Thoracic aorta (tissue), 2 donors: Measurements from ENCODE around the gene MCM5. TPM values are rescaled to one million over a fixed set of nuclear protein-coding genes. Genes with fewer than 3 reads are reported as not detected.

ENCODE experiments used
- ATAC-seq: fragments of 150-250 bp; one replicate; pipeline ENCODE4 v1.8.0; 2017; ENCODE audit warnings: low read depth; ENCODE audit not compliant: insufficient number of reproducible peaks, low FRiP score
- DNase-seq: peaks from one replicate; pipeline ENCODE4 v3.0.0-alpha.2; 2020; ENCODE audit warnings: low spot score
- H3K27ac ChIP-seq, 2 donors: fragments of 200-600 bp; sonication (generic); 1 replicate in 1 of 2; 2 replicates in 1 of 2; pipeline ENCODE4 v1.5.1; 2016; ENCODE audit warnings: mild to moderate bottlenecking in 2 of 2, moderate library complexity in 2 of 2
- H3K27me3 ChIP-seq: fragments of 200-600 bp; sonication (generic); replicated peaks from 2 replicates; pipeline ENCODE4 v1.6.0; 2016; ENCODE audit warnings: mild to moderate bottlenecking; ENCODE audit not compliant: insufficient read depth
- H3K36me3 ChIP-seq: fragments of 200-600 bp; sonication (generic); one replicate; pipeline ENCODE4 v1.5.1; 2016
- H3K4me1 ChIP-seq, 2 donors: fragments of 200-600 bp; sonication (generic); 1 replicate in 1 of 2; 2 replicates in 1 of 2; pipeline versions ENCODE4 v1.5.1 to v1.6.0; 2016; ENCODE audit warnings: low read depth in 2 of 2, mild to moderate bottlenecking in 1 of 2; ENCODE audit not compliant: control insufficient read depth in 1 of 2
- H3K4me3 ChIP-seq: fragments of 200-600 bp; sonication (generic); 2 replicates; pipeline ENCODE4 v1.5.1; 2016; ENCODE audit warnings: mild to moderate bottlenecking
- H3K9me3 ChIP-seq: fragments of 200-600 bp; sonication (generic); 2 replicates; pipeline ENCODE4 v1.5.1; 2016
- CTCF ChIP-seq: fragments of 200-600 bp; sonication (generic); IDR thresholded peaks from one replicate; pipeline ENCODE4 v1.5.1; 2019; ENCODE audit warnings: antibody characterized with exemption
- total RNA-seq, 2 donors: library from RNA; depleted of rRNA; stranded (reverse); fragments of >200 nt; gene quantifications; one replicate each; pipeline versions ENCODE4 v1.1.0 to v1.2.3, GENCODE V29; 2016

MCM5 gene
- total RNA-seq, 2 donors from 2014 or later: 18.1 to 53.1 TPM

- DNase-seq (no peak), ATAC-seq (no peak)
- TF ChIP-seq CTCF: no peak
- Histone ChIP-seq H3K27me3 (no peaks in the 10 kb centered on the region), H3K27ac (no peak overlapping the region), H3K4me1 (peaks cover 3 to 4% of the 10 kb centered on the region in 2 donors), H3K4me3 (no peak overlapping the region), H3K9me3 (no peaks in the 10 kb centered on the region), H3K36me3 (no peaks in the 10 kb centered on the region)
Measured at GRCh38 chr22:35367331-35367886, 32.5 kb upstream of the MCM5 start.

GRCh38 chr22:35368386-35368785 is 31.6 kb upstream of the MCM5 start:
- DNase-seq (no peak), ATAC-seq (no peak)
- H3K4me3 ChIP-seq: no peak overlapping the region

GRCh38 chr22:35369996-35370395 is 29.9 kb upstream of the MCM5 start:
- no peaks in the 10 kb centered on the region for H3K9me3 ChIP-seq
- no peaks in the 10 kb centered on the region for H3K27me3 ChIP-seq
- no peak for DNase-seq
- no peaks in the 10 kb centered on the region for H3K36me3 ChIP-seq
- H3K4me3 ChIP-seq: no peak overlapping the region
- no peak overlapping the region for H3K27ac ChIP-seq
- H3K4me1 ChIP-seq: peaks cover 3 to 7% of the 10 kb centered on the region in 2 donors
- TF ChIP-seq CTCF: no peak
- ATAC-seq: no peak

More at GRCh38 chr22:35368386-35368785, 31.6 kb upstream of the MCM5 start:
- peaks cover 3 to 7% of the 10 kb centered on the region in 2 donors for H3K4me1 ChIP-seq
- H3K9me3 ChIP-seq: no peaks in the 10 kb centered on the region
- TF ChIP-seq CTCF: no peak
- no peaks in the 10 kb centered on the region for H3K36me3 ChIP-seq
- no peak overlapping the region for H3K27ac ChIP-seq
- no peaks in the 10 kb centered on the region for H3K27me3 ChIP-seq

GRCh38 chr22:35373781-35374180 is 26.2 kb upstream of the MCM5 start:
- Histone ChIP-seq H3K4me1 (peaks cover 11 to 27% of the 10 kb centered on the region in 2 donors), H3K9me3 (no peaks in the 10 kb centered on the region), H3K27me3 (no peaks in the 10 kb centered on the region), H3K36me3 (no peaks in the 10 kb centered on the region), H3K27ac (no peak overlapping the region), H3K4me3 (no peak overlapping the region)
- no peak for TF ChIP-seq CTCF
- ATAC-seq (no peak), DNase-seq (no peak)

- no peak for DNase-seq
- Histone ChIP-seq H3K36me3 (no peaks in the 10 kb centered on the region), H3K4me1 (peaks cover 11 to 32% of the 10 kb centered on the region in 2 donors), H3K27ac (peak overlapping the region in 1 of 2 donors; percentile 5), H3K4me3 (no peak overlapping the region), H3K9me3 (no peaks in the 10 kb centered on the region), H3K27me3 (no peaks in the 10 kb centered on the region)
- ATAC-seq: no peak
- TF ChIP-seq CTCF: no peak
Measured at GRCh38 chr22:35375031-35375430, 24.9 kb upstream of the MCM5 start.
